H1 (cell line): ENCODE data around the gene SLC27A2. TPM values are rescaled to one million over a fixed set of nuclear protein-coding genes. Genes with fewer than 3 reads are reported as not detected.

Source experiments
- CTCF ChIA-PET: fragments of 300-600 bp; sonication (Branson Sonifier 250); formaldehyde crosslinking; loops from one replicate; lab custom pipeline; 2021; ENCODE audit not compliant: partially characterized antibody; lab: Charles Lee
- POLR2A ChIA-PET: fragments of 300-600 bp; sonication (Branson Sonifier 250); formaldehyde crosslinking; loops from one replicate; lab custom pipeline; 2021; ENCODE audit warnings: inconsistent platforms; ENCODE audit not compliant: partially characterized antibody; lab: Charles Lee
- DNase-seq, 2 experiments: peaks; one replicate each; pipeline versions ENCODE4 v3.0.0 to v3.0.0-alpha.2; 2010 to 2022; ENCODE audit warnings: low spot score in 2 of 2, low read depth in 1 of 2, mixed read lengths in 1 of 2
- FAIRE-seq: peaks from 2 replicates; lab custom pipeline; 2011; peaks lifted over from hg19 to GRCh38; lab: Jason Lieb, UNC
- H2AFZ ChIP-seq: 2 replicates; pipeline ENCODE4 v1.8.1; 2012; ENCODE audit warnings: low read length, inconsistent platforms
- H2AK5ac ChIP-seq: 2 replicates; pipeline ENCODE4 v1.6.1; 2013; ENCODE audit warnings: low read depth, low read length
- H2BK120ac ChIP-seq: replicated peaks from 2 replicates; pipeline ENCODE3; 2013; ENCODE audit warnings: low read depth, low read length, inconsistent platforms
- H2BK12ac ChIP-seq: 2 replicates; pipeline ENCODE4 v1.6.1; 2013; ENCODE audit warnings: low read depth, low read length
- H2BK15ac ChIP-seq: 2 replicates; pipeline ENCODE4 v1.6.1; 2013; ENCODE audit warnings: low read length
- H2BK20ac ChIP-seq: 2 replicates; pipeline ENCODE4 v1.6.1; 2013; ENCODE audit warnings: low read length
- H2BK5ac ChIP-seq: 2 replicates; pipeline ENCODE4 v1.6.1; 2013; ENCODE audit warnings: low read depth, low read length
- H3K14ac ChIP-seq: 2 replicates; pipeline ENCODE4 v1.6.1; 2013; ENCODE audit warnings: inconsistent platforms; ENCODE audit not compliant: insufficient read length
- H3K18ac ChIP-seq: 2 replicates; pipeline ENCODE4 v1.6.1; 2013; ENCODE audit warnings: low read length; ENCODE audit errors: extremely low read depth
- H3K23ac ChIP-seq: 2 replicates; pipeline ENCODE4 v1.6.1; 2013; ENCODE audit warnings: inconsistent platforms; ENCODE audit not compliant: insufficient read length
- H3K23me2 ChIP-seq: 2 replicates; pipeline ENCODE4 v1.6.1; 2013; ENCODE audit warnings: low read depth, low read length
- H3K27ac ChIP-seq: 2 replicates; pipeline ENCODE4 v1.6.1; 2011; ENCODE audit warnings: low read depth, low read length, inconsistent platforms
- H3K27me3 ChIP-seq, 4 experiments: replicated peaks in 1 of 4; 1 replicate in 1 of 4; 2 replicates in 3 of 4; pipeline versions ENCODE4 v1.6.1 to v1.8.1; 2011 to 2013; ENCODE audit warnings: low read length in 3 of 4, mild to moderate bottlenecking in 3 of 4, inconsistent platforms in 2 of 4, mixed read lengths in 2 of 4, moderate library complexity in 1 of 4; ENCODE audit not compliant: control insufficient read depth in 3 of 4, insufficient read depth in 3 of 4; ENCODE audit errors: extremely low read depth in 1 of 4
- H3K36me3 ChIP-seq, 4 experiments: 2 replicates each; pipeline versions ENCODE4 v1.6.1 to v1.8.1; 2011 to 2013; ENCODE audit warnings: mild to moderate bottlenecking in 4 of 4, low read length in 3 of 4, moderate library complexity in 2 of 4, control low read depth in 1 of 4, inconsistent platforms in 1 of 4; ENCODE audit not compliant: insufficient read depth in 4 of 4, control insufficient read depth in 2 of 4
- H3K4ac ChIP-seq: replicated peaks from 2 replicates; pipeline ENCODE3; 2013; ENCODE audit warnings: low read length, low read depth, mixed read lengths, inconsistent platforms; ENCODE audit not compliant: insufficient read length
- H3K4me1 ChIP-seq, 4 experiments: replicated peaks in 1 of 4; 1 replicate in 1 of 4; 2 replicates in 3 of 4; pipeline versions ENCODE4 v1.6.1 to v1.8.1; 2011 to 2013; ENCODE audit warnings: low read length in 3 of 4, inconsistent platforms in 2 of 4, mixed read lengths in 1 of 4; ENCODE audit not compliant: insufficient read depth in 4 of 4, control insufficient read depth in 3 of 4
- H3K4me2 ChIP-seq, 2 experiments: 2 replicates each; pipeline versions ENCODE4 v1.6.1 to v1.8.1; 2011 to 2013; ENCODE audit warnings: low read depth in 2 of 2, low read length in 2 of 2, control low read depth in 1 of 2, inconsistent platforms in 1 of 2, mild to moderate bottlenecking in 1 of 2; ENCODE audit not compliant: insufficient read depth in 1 of 2
- H3K4me3 ChIP-seq, 4 experiments: fragments of 200-600, 300-600 bp in 1 of 4; sonication (generic), shearing (Covaris generic), sonication (Bioruptor Twin) in 1 of 4; 2 replicates each; pipeline versions ENCODE4 v1.5.1 to v1.8.1; 2011 to 2016; ENCODE audit warnings: low read length in 4 of 4, low read depth in 3 of 4, control low read depth in 2 of 4, inconsistent platforms in 2 of 4, mild to moderate bottlenecking in 2 of 4, mixed read lengths in 1 of 4, moderate library complexity in 1 of 4; ENCODE audit not compliant: insufficient read depth in 2 of 4; ENCODE audit errors: extremely low read depth in 1 of 4
- H3K56ac ChIP-seq: replicated peaks from 2 replicates; pipeline ENCODE3; 2013; ENCODE audit warnings: low read depth, mild to moderate bottlenecking, mixed read lengths, low read length, inconsistent platforms; ENCODE audit not compliant: insufficient read length
- H3K79me1 ChIP-seq: 2 replicates; pipeline ENCODE4 v1.6.1; 2013; ENCODE audit warnings: low read depth, low read length, control low read depth
- H3K79me2 ChIP-seq, 2 experiments: 2 replicates each; pipeline versions ENCODE4 v1.6.1 to v1.8.1; 2012 to 2013; ENCODE audit warnings: low read length in 2 of 2, mild to moderate bottlenecking in 2 of 2, inconsistent platforms in 1 of 2; ENCODE audit not compliant: insufficient read depth in 2 of 2, control insufficient read depth in 1 of 2
- H3K9ac ChIP-seq, 4 experiments: replicated peaks in 1 of 4; 1 replicate in 1 of 4; 2 replicates in 3 of 4; pipeline versions ENCODE4 v1.6.1 to v1.8.1; 2011 to 2013; ENCODE audit warnings: low read depth in 3 of 4, low read length in 3 of 4, control low read depth in 2 of 4, mild to moderate bottlenecking in 2 of 4, moderate library complexity in 2 of 4, inconsistent platforms in 1 of 4; ENCODE audit errors: extremely low read depth in 1 of 4
- H3K9me3 ChIP-seq, 2 experiments: 2 replicates each; pipeline versions ENCODE4 v1.6.1 to v1.8.1; 2012 to 2013; ENCODE audit warnings: mild to moderate bottlenecking in 2 of 2, moderate library complexity in 2 of 2, control low read depth in 1 of 2, inconsistent platforms in 1 of 2, low read depth in 1 of 2, low read length in 1 of 2, mixed read lengths in 1 of 2; ENCODE audit not compliant: insufficient read depth in 2 of 2
- H4K20me1 ChIP-seq, 2 experiments: replicated peaks in 1 of 2; 2 replicates each; pipeline versions ENCODE3 to v1.8.1; 2011 to 2013; ENCODE audit warnings: inconsistent platforms in 2 of 2, low read length in 2 of 2, mild to moderate bottlenecking in 1 of 2; ENCODE audit not compliant: insufficient read depth in 2 of 2, control insufficient read depth in 1 of 2
- H4K5ac ChIP-seq: 2 replicates; pipeline ENCODE4 v1.6.1; 2013; ENCODE audit warnings: low read length, low read depth, mixed read lengths, inconsistent platforms; ENCODE audit not compliant: insufficient read length
- H4K8ac ChIP-seq: 2 replicates; pipeline ENCODE4 v1.8.0; 2013; ENCODE audit warnings: mild to moderate bottlenecking, moderate library complexity, low read length, inconsistent platforms; ENCODE audit not compliant: insufficient read depth; ENCODE audit errors: extremely low read depth
- H4K91ac ChIP-seq: replicated peaks from 2 replicates; pipeline ENCODE3; 2013; ENCODE audit warnings: low read length, mixed read lengths, inconsistent platforms; ENCODE audit not compliant: insufficient read length
- ATF3 ChIP-seq: IDR thresholded peaks from 2 replicates; pipeline ENCODE4 v1.6.1; 2011; ENCODE audit warnings: low read depth, mild to moderate bottlenecking, low read length; ENCODE audit not compliant: insufficient read depth
- BCL11A ChIP-seq, 2 experiments: IDR thresholded peaks; one replicate each; pipeline ENCODE4 v1.6.1; 2011; ENCODE audit warnings: low read depth in 2 of 2, low read length in 2 of 2, mild to moderate bottlenecking in 2 of 2
- BRCA1 ChIP-seq: IDR thresholded peaks from 2 replicates; pipeline ENCODE4 v1.6.1; 2012; ENCODE audit warnings: low read depth, low read length, improper control_type of control experiment
- CEBPB ChIP-seq: IDR thresholded peaks from 2 replicates; pipeline ENCODE4 v1.6.1; 2012; ENCODE audit warnings: low read depth, low read length
- CTCF ChIP-seq, 3 experiments: IDR thresholded peaks; 1 replicate in 2 of 3; 2 replicates in 1 of 3; pipeline versions ENCODE4 v1.5.1 to v1.6.1; 2011; ENCODE audit warnings: low read length in 3 of 3, mild to moderate bottlenecking in 3 of 3, inconsistent platforms in 2 of 3, low read depth in 1 of 3, moderate library complexity in 1 of 3; ENCODE audit not compliant: insufficient read depth in 1 of 3; ENCODE audit errors: control extremely low read depth in 1 of 3
- EGR1 ChIP-seq: IDR thresholded peaks from 2 replicates; pipeline ENCODE4 v1.6.1; 2011; ENCODE audit warnings: low read depth, low read length, borderline replicate concordance
- PHF8 ChIP-seq: fragments of 200-600 bp; sonication (generic); conservative IDR thresholded peaks from 2 replicates; pipeline ENCODE4 v1.7.1; 2012; ENCODE audit warnings: low read depth, mild to moderate bottlenecking, inconsistent platforms, low read length, moderate library complexity
- SRF ChIP-seq: IDR thresholded peaks from 2 replicates; pipeline ENCODE4 v1.6.1; 2011; ENCODE audit warnings: mild to moderate bottlenecking, low read depth, low read length, moderate library complexity
- USF2 ChIP-seq: IDR thresholded peaks from 2 replicates; pipeline ENCODE4 v1.6.1; 2011; ENCODE audit warnings: low read length, improper control_type of control experiment
- WGBS, 2 experiments: shearing (Covaris generic) in 1 of 2; methylation state at CpG; one replicate each; pipeline versions ENCODE4 v1.1.6 to v1.1.7; 2013 to 2015; ENCODE audit warnings: low lambda C conversion rate in 2 of 2, mixed read lengths in 2 of 2, inconsistent platforms in 1 of 2, low coverage in 1 of 2, missing lambda C conversion rate in 1 of 2; ENCODE audit not compliant: insufficient replicate concordance in 2 of 2, insufficient coverage in 1 of 2, insufficient read length in 1 of 2; ENCODE audit errors: extremely low coverage in 1 of 2, missing lambda C conversion rate in 1 of 2; 5-methylcytosine and 5-hydroxymethylcytosine counted together
- polyA plus RNA-seq, 7 experiments: library from polyadenylated mRNA; depleted of rRNA in 3 of 7; stranded (reverse) in 5 of 7; unstranded in 2 of 7; fragments of >200 nt in 5 of 7; fragments of 200-250 nt in 2 of 7; gene quantifications; 1 replicate in 5 of 7; 2 replicates in 1 of 7; 4 replicates in 1 of 7; pipeline versions ENCODE4 v1.2.1 to v1.2.3, GENCODE V29; 2011 to 2013; ENCODE audit warnings: missing spikeins in 2 of 7, mixed read lengths in 2 of 7
- total RNA-seq: library from RNA; stranded (reverse); fragmentation: NEBNext Ultra II Directional; extraction: Animal tissue kit (Norgen Biotek cat#: 25700); gene quantifications from 2 replicates; pipeline ENCODE4 v1.2.1, GENCODE V29; 2021

Gene SLC27A2
- total and polyA plus RNA-seq, 2 of the 8 experiments (the other 6 are each of a cell fraction or from before 2014, with no cell fraction given), result 5.6 to 5.8 TPM

- Histone ChIP-seq H3K14ac (no peak overlapping the region), H2BK120ac (no peak overlapping the region), H3K79me1 (no peaks in the 10 kb centered on the region), H3K4me2 (no peak overlapping the region), H2BK20ac (no peak overlapping the region), H3K79me2 (no peaks in the 10 kb centered on the region), H3K4me1 (no peaks in the 10 kb centered on the region; a peak in 3 of 7 replicates), H2BK5ac (no peak overlapping the region), H4K20me1 (peaks cover 0 to 1% of the 10 kb centered on the region in 2 experiments), H3K36me3 (no peaks in the 10 kb centered on the region), H3K9ac (no peak overlapping the region), H3K27ac (no peak overlapping the region), H4K8ac (no peak overlapping the region), H3K4me3 (no peak overlapping the region), H4K91ac (no peak overlapping the region), H2AFZ (no peak overlapping the region), H3K56ac (no peak overlapping the region), H3K27me3 (peaks cover 3 to 9% (median 7%) of the 10 kb centered on the region in 4 experiments), H3K9me3 (no peaks in the 10 kb centered on the region), H2BK12ac (no peak overlapping the region), H3K23ac (no peak overlapping the region), H3K23me2 (0 out of 2 replicates have a peak, but pooled peaks cover under 1% of the 10 kb centered on the region), H2BK15ac (no peak overlapping the region), H3K18ac (no peak overlapping the region), H2AK5ac (no peak overlapping the region), H3K4ac (no peak overlapping the region), H4K5ac (no peak overlapping the region)
- 91% methylated on average over 2 of the region's 2 CpGs; no CpG with 5 or more reads in 1 of the 2 experiments for WGBS, 2 experiments
- ChIA-PET CTCF (interaction anchor here (0.7 to 1.0 kb wide), 2 partner anchors 128 to 857 kb away, joined by 3 to 4 read pairs; no protein-coding TSS in a partner anchor), POLR2A (no interaction called here)
- DNase-seq (no peak), FAIRE-seq (no peak)
- TF ChIP-seq PHF8 (no peak), BRCA1 (no peak), USF2 (no peak), CTCF (IDR thresholded peaks at IDR 0.05; ENCODE audit: control extremely low read depth in 1 of 3, insufficient read depth in 1 of 3, low read depth in 1 of 3, low read length in 3 of 3) (no peak), BCL11A (IDR thresholded peaks at IDR 0.05; ENCODE audit: low read depth in 2 of 2, low read length in 2 of 2) (no peak), CEBPB (no peak), EGR1 (no peak), ATF3 (no peak), SRF (no peak)
These were observed 6.0 kb downstream of the SLC27A2 start for GRCh38 chr15:50187997-50188396.
